Endothelial cell of umbilical vein (primary cell): ENCODE results near the gene LRSAM1. TPM values are rescaled to one million over a fixed set of nuclear protein-coding genes. Genes with fewer than 3 reads are reported as not detected.

Experiments
- BruUV-seq: library from RNA; stranded (reverse); fragments of 400-500 nt; replicated peaks from 2 replicates; lab custom pipeline; 2021; lab: Mats Ljungman, UMichigan
- CTCF ChIA-PET: fragments of 300-600, 350-600 bp; sonication (Branson Sonifier 250); formaldehyde crosslinking; loops from one replicate; lab custom pipeline; 2021; ENCODE audit warnings: antibody characterized with exemption, inconsistent platforms; lab: Charles Lee
- POLR2A ChIA-PET: fragments of 300-600, 350-600 bp; sonication (Branson Sonifier 250); formaldehyde crosslinking; loops from one replicate; lab custom pipeline; 2021; ENCODE audit warnings: antibody characterized with exemption, inconsistent platforms; lab: Charles Lee
- DNase-seq: peaks from one replicate; pipeline ENCODE4 v3.0.0-alpha.2; 2011; ENCODE audit warnings: low read depth, low spot score
- FAIRE-seq: peaks from 2 replicates; lab custom pipeline; 2011; peaks lifted over from hg19 to GRCh38; lab: Jason Lieb, UNC
- H2AFZ ChIP-seq: 2 replicates; pipeline ENCODE4 v1.6.0; 2012; ENCODE audit warnings: low read depth, low read length, control low read depth, inconsistent platforms
- H3K27ac ChIP-seq: 2 replicates; pipeline ENCODE4 v1.5.1; 2011; ENCODE audit warnings: low read depth, mild to moderate bottlenecking, control low read depth, low read length, moderate library complexity; ENCODE audit not compliant: insufficient read depth
- H3K27me3 ChIP-seq, 2 experiments: 2 replicates each; pipeline versions ENCODE4 v1.6.0 to v1.6.1; 2011; ENCODE audit warnings: low read length in 2 of 2, mixed read lengths in 1 of 2; ENCODE audit not compliant: control insufficient read depth in 2 of 2, insufficient read depth in 2 of 2
- H3K36me3 ChIP-seq, 2 experiments: 2 replicates in 1 of 2; 3 replicates in 1 of 2; pipeline ENCODE4 v1.5.1; 2011; ENCODE audit warnings: low read length in 2 of 2, mild to moderate bottlenecking in 1 of 2, moderate library complexity in 1 of 2; ENCODE audit not compliant: control insufficient read depth in 2 of 2, insufficient read depth in 2 of 2; ENCODE audit errors: extremely low read depth in 1 of 2
- H3K4me1 ChIP-seq: 3 replicates; pipeline ENCODE4 v1.5.1; 2011; ENCODE audit warnings: mild to moderate bottlenecking, low read length; ENCODE audit not compliant: control insufficient read depth, insufficient read depth; ENCODE audit errors: extremely low read depth
- H3K4me2 ChIP-seq: 2 replicates; pipeline ENCODE4 v1.6.1; 2011; ENCODE audit warnings: low read length, control low read depth, mixed read lengths; ENCODE audit not compliant: insufficient read depth
- H3K4me3 ChIP-seq, 3 experiments: fragments of 200-600 bp in 1 of 3; sonication (generic), shearing (Covaris generic) in 1 of 3; replicated peaks in 1 of 3; 2 replicates each; pipeline ENCODE4 v1.5.1; 2011 to 2016; ENCODE audit warnings: control low read depth in 3 of 3, low read length in 3 of 3, mild to moderate bottlenecking in 2 of 3, inconsistent platforms in 1 of 3, low read depth in 1 of 3, moderate library complexity in 1 of 3; ENCODE audit not compliant: insufficient read depth in 1 of 3
- H3K79me2 ChIP-seq: 2 replicates; pipeline ENCODE4 v1.6.0; 2012; ENCODE audit warnings: low read length, inconsistent platforms; ENCODE audit not compliant: control insufficient read depth, insufficient read depth
- H3K9ac ChIP-seq: replicated peaks from 2 replicates; pipeline ENCODE3; 2011; ENCODE audit warnings: low read length, control low read depth; ENCODE audit not compliant: insufficient read depth; ENCODE audit errors: extremely low read depth
- H3K9me1 ChIP-seq: replicated peaks from 3 replicates; pipeline ENCODE4 v1.6.0; 2011; ENCODE audit warnings: mild to moderate bottlenecking, low read length; ENCODE audit not compliant: control insufficient read depth, insufficient read depth; ENCODE audit errors: extremely low read depth
- H3K9me3 ChIP-seq: replicated peaks from 2 replicates; pipeline ENCODE4 v1.5.1; 2012; ENCODE audit warnings: low read length, inconsistent platforms; ENCODE audit not compliant: control insufficient read depth, insufficient read depth
- H4K20me1 ChIP-seq: replicated peaks from 2 replicates; pipeline ENCODE3; 2011; ENCODE audit warnings: mild to moderate bottlenecking, low read length; ENCODE audit not compliant: control insufficient read depth, insufficient read depth; ENCODE audit errors: extremely low read depth
- CTCF ChIP-seq, 2 donors: IDR thresholded peaks; 1 replicate in 1 of 2; 2 replicates in 1 of 2; pipeline ENCODE4 v1.5.1; 2011; ENCODE audit warnings: low read length in 2 of 2, mild to moderate bottlenecking in 2 of 2, moderate library complexity in 2 of 2, control low read depth in 1 of 2, inconsistent platforms in 1 of 2, low read depth in 1 of 2; ENCODE audit not compliant: insufficient read depth in 1 of 2; ENCODE audit errors: extremely low read depth in 1 of 2
- EZH2 ChIP-seq: IDR thresholded peaks from 2 replicates; pipeline ENCODE4 v1.6.1; 2012; ENCODE audit warnings: borderline replicate concordance, low read depth, mild to moderate bottlenecking, moderate library complexity, low read length, inconsistent platforms; ENCODE audit not compliant: severe bottlenecking
- FOS ChIP-seq: IDR thresholded peaks from 2 replicates; pipeline ENCODE4 v1.6.1; 2011; ENCODE audit warnings: mild to moderate bottlenecking, low read length, moderate library complexity, borderline replicate concordance; ENCODE audit not compliant: insufficient read depth
- GATA2 ChIP-seq: IDR thresholded peaks from 2 replicates; pipeline ENCODE4 v1.7.0; 2011; ENCODE audit warnings: low read depth, mild to moderate bottlenecking, moderate library complexity, mixed read lengths, low read length; ENCODE audit not compliant: insufficient read length, insufficient read depth
- JUN ChIP-seq: IDR thresholded peaks from 2 replicates; pipeline ENCODE4 v1.6.1; 2011; ENCODE audit warnings: borderline replicate concordance, low read depth; ENCODE audit not compliant: insufficient read length, insufficient read depth
- MYC ChIP-seq: IDR thresholded peaks from one replicate; pipeline ENCODE4 v1.6.1; 2011; ENCODE audit warnings: mild to moderate bottlenecking, low read depth, low read length
- POLR2A ChIP-seq: IDR thresholded peaks from 2 replicates; pipeline ENCODE4 v1.6.1; 2012; ENCODE audit warnings: low read depth, mild to moderate bottlenecking, control low read depth, low read length
- POLR2AphosphoS5 ChIP-seq: IDR thresholded peaks from 2 replicates; pipeline ENCODE4 v1.6.1; 2012; ENCODE audit warnings: low read depth, mild to moderate bottlenecking, control low read depth, low read length, moderate library complexity; ENCODE audit not compliant: insufficient read depth
- dilution Hi-C: fragments of 300-500 bp; cut with MboI; formaldehyde crosslinking; loops from one replicate; pipeline ENCODE4 v1.15.0; 2019; ENCODE audit warnings: low sequenced_read_pairs; ENCODE audit not compliant: extremely low pct_ligation_motif_present
- intact Hi-C: fragments of 100-400 bp; cut with micrococcal nuclease; formaldehyde crosslinking; loops from one replicate; pipeline ENCODE4 v1.10.0; 2022
- polyA plus RNA-seq, 4 experiments: library from polyadenylated mRNA; depleted of rRNA in 3 of 4; stranded (reverse) in 3 of 4; unstranded in 1 of 4; fragments of >200 nt; gene quantifications; 2 replicates each; pipeline versions ENCODE4 v1.2.1 to v1.2.3, GENCODE V29; 2011 to 2012; ENCODE audit warnings: missing spikeins in 1 of 4
- total RNA-seq: library from RNA; stranded (reverse); gene quantifications from 2 replicates; pipeline ENCODE4 v1.2.3, GENCODE V29; 2021
- TF ChIP-seq, protein P1 (sequence below): IDR thresholded peaks from 2 replicates; pipeline ENCODE4 v1.6.1; 2011; ENCODE audit not compliant: insufficient read depth, insufficient read length

The LRSAM1 gene
- total and polyA plus RNA-seq, 2 donors (not counting 3 experiments of a cell fraction or from before 2014, with no cell fraction given): 10.8 to 18.9 TPM

- Histone ChIP-seq H3K27ac (no peak overlapping the region), H3K27me3 (no peaks in the 10 kb centered on the region), H4K20me1 (no peaks in the 10 kb centered on the region), H3K9ac (no peak overlapping the region), H2AFZ (no peak overlapping the region), H3K36me3 (peaks cover 14 to 41% of the 10 kb centered on the region in 2 experiments), H3K4me2 (no peak overlapping the region), H3K9me3 (no peaks in the 10 kb centered on the region), H3K9me1 (no peaks in the 10 kb centered on the region), H3K4me1 (no peaks in the 10 kb centered on the region), H3K79me2 (peaks cover 17% of the 10 kb centered on the region), H3K4me3 (no peak overlapping the region)
- TF ChIP-seq MYC (no peak), FOS (no peak), EZH2 (no peak), POLR2AphosphoS5 (no peak), JUN (no peak), CTCF (IDR thresholded peaks at IDR 0.05; ENCODE audit: extremely low read depth in 1 of 2, insufficient read depth in 1 of 2, low read depth in 1 of 2, low read length in 2 of 2) (no peak), POLR2A (no peak), GATA2 (no peak)
- TF ChIP-seq, protein P1, sequence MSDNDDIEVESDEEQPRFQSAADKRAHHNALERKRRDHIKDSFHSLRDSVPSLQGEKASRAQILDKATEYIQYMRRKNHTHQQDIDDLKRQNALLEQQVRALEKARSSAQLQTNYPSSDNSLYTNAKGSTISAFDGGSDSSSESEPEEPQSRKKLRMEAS: no peak
- dilution Hi-C loops (no loop called here), intact Hi-C loops (no loop called here)
- BruUV-seq: no TSS peak
- FAIRE-seq (no peak), DNase-seq (no peak)
- ChIA-PET POLR2A (no interaction called here), CTCF (interaction anchor here (1.4 kb wide), 2 partner anchors 19 to 225 kb away, joined by 3 to 5 read pairs; partner anchors contain the start of gene TOR2A)
These were observed 58.1 kb downstream of the LRSAM1 start for GRCh38 chr9:127509261-127509954.
